PFSK-1 (cell line): ENCODE data around the gene NRIP1.

Experiments used
- POLR2AphosphoS5 ChIP-seq: IDR thresholded peaks from 2 replicates; pipeline ENCODE4 v1.6.1; 2012; ENCODE audit warnings: low read depth, mild to moderate bottlenecking, control low read depth, low read length, moderate library complexity
- REST ChIP-seq, 2 experiments: IDR thresholded peaks; 2 replicates each; pipeline versions ENCODE4 v1.6.1 to v1.8.0; 2011 to 2012; ENCODE audit warnings: low read depth in 2 of 2, low read length in 2 of 2, control low read depth in 1 of 2, inconsistent platforms in 1 of 2, mild to moderate bottlenecking in 1 of 2, moderate library complexity in 1 of 2; ENCODE audit not compliant: insufficient read depth in 1 of 2
- SIN3A ChIP-seq: IDR thresholded peaks from 2 replicates; pipeline ENCODE4 v1.6.1; 2012; ENCODE audit warnings: mild to moderate bottlenecking, low read length, moderate library complexity, borderline replicate concordance; ENCODE audit not compliant: insufficient read depth
- TAF1 ChIP-seq: IDR thresholded peaks from 2 replicates; pipeline ENCODE4 v1.6.1; 2012; ENCODE audit warnings: low read length, control low read depth, borderline replicate concordance; ENCODE audit not compliant: insufficient read depth

DNA sequence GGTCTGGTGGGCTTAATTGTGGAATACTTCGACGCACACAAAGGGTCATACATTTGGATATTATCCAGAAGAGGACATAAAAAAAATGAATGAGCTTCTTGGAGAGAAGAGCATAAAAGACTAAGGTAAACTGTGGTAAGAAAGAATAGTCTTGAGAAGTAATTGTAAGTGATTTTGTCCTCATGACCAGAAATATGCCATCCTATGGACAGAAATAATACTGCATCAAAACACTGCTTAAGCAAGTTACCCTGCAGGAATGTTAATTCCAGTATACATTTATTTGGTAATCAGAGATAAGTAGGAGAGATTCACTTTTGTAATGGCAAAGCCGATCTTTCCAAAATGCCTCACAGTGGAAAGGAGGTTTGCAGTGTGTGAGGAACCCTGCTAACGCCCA, 111.9 kb downstream of the NRIP1 start:
- TF ChIP-seq SIN3A (no peak), POLR2AphosphoS5 (no peak), REST (IDR thresholded peaks at IDR 0.05; ENCODE audit: insufficient read depth in 1 of 2, low read depth in 2 of 2, low read length in 2 of 2) (no peak), TAF1 (no peak)
